Suprapubic skin (tissue), 4 donors: ENCODE measurements around the gene CENPA. TPM values are rescaled to one million over a fixed set of nuclear protein-coding genes. Genes with fewer than 3 reads are reported as not detected.
"Not testable (repeated sequence)": the region's sequence is repeated elsewhere in the genome, so short reads cannot be mapped to it uniquely, and the experiment has no call there.

Experiments used
- DNase-seq, 2 donors: peaks; one replicate each; pipeline ENCODE4 v3.0.0-alpha.2; 2019; ENCODE audit warnings: low spot score in 2 of 2
- H3K27ac ChIP-seq: fragments of 200-600 bp; sonication (generic); one replicate; pipeline ENCODE4 v1.5.1; 2019
- H3K27me3 ChIP-seq: fragments of 200-600 bp; sonication (generic); one replicate; pipeline ENCODE4 v1.5.1; 2019
- H3K36me3 ChIP-seq: fragments of 200-600 bp; sonication (generic); one replicate; pipeline ENCODE4 v1.5.1; 2019
- H3K4me1 ChIP-seq: fragments of 200-600 bp; sonication (generic); one replicate; pipeline ENCODE4 v1.5.1; 2019
- H3K4me3 ChIP-seq: fragments of 200-600 bp; sonication (generic); one replicate; pipeline ENCODE4 v1.5.1; 2019; ENCODE audit warnings: mild to moderate bottlenecking
- H3K9me3 ChIP-seq: fragments of 200-600 bp; sonication (generic); one replicate; pipeline ENCODE4 v1.5.1; 2019
- EP300 ChIP-seq: sonication (generic); formaldehyde crosslinking; IDR thresholded peaks from one replicate; pipeline ENCODE4 v1.6.1; 2017; ENCODE audit warnings: antibody characterized with exemption
- POLR2A ChIP-seq, 2 donors: fragments of 450-650 bp; IDR thresholded peaks; one replicate each; pipeline ENCODE4 v1.6.1; 2017; ENCODE audit warnings: antibody characterized with exemption in 2 of 2, mild to moderate bottlenecking in 2 of 2, moderate library complexity in 2 of 2
- POLR2AphosphoS5 ChIP-seq, 3 donors: sonication (generic); formaldehyde crosslinking; IDR thresholded peaks; one replicate each; pipeline ENCODE4 v1.6.1; 2017; ENCODE audit warnings: antibody characterized with exemption in 3 of 3
- WGBS: methylation state at CpG from one replicate; pipeline ENCODE4 v1.1.5; 2018; 5-methylcytosine and 5-hydroxymethylcytosine counted together
- total RNA-seq, 4 donors: library from RNA; depleted of rRNA; stranded (reverse); fragments of >200 nt; gene quantifications; one replicate each; pipeline ENCODE4 v1.1.0, GENCODE V29; 2016
- TF ChIP-seq, protein P1 (sequence below), 2 donors: fragments of 200-600 bp in 1 of 2; fragments of 450-650 bp in 1 of 2; sonication (generic) in 1 of 2; IDR thresholded peaks; one replicate each; pipeline ENCODE4 v1.5.1; 2016 to 2019; ENCODE audit warnings: antibody characterized with exemption in 2 of 2, mild to moderate bottlenecking in 1 of 2, moderate library complexity in 1 of 2

CENPA gene
- total RNA-seq, 4 donors from 2014 or later: 1.9 to 3.9 (median 3.0) TPM

DNA sequence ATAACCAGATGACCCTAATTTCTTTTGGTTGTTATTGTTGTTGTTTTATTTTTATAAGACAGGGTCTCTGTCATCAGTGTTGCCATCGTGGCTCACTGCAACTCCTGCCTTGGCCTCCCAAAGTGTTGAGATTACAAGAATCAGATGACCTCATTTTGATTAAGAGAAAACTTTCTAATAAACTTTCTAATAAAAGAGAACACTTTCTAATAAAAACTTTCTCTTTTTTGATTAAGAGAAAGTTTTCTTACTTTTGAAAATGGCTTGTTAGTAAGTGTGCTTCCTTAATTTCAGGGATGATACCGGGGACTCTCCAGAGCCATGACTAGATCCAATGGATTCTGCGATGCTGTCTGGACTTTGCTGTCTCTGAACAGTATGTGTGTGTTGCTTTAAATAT, 7.7 kb downstream of the CENPA start:
- Histone ChIP-seq H3K4me1 (no peaks in the 10 kb centered on the region), H3K4me3 (no peak overlapping the region), H3K9me3 (no peaks in the 10 kb centered on the region), H3K27me3 (no peaks in the 10 kb centered on the region), H3K27ac (no peak overlapping the region), H3K36me3 (no peaks in the 10 kb centered on the region)
- no peak for DNase-seq
- TF ChIP-seq POLR2AphosphoS5 (IDR thresholded peaks at IDR 0.05) (no peak), EP300 (no peak), POLR2A (IDR thresholded peaks at IDR 0.05) (no peak)
- TF ChIP-seq, protein P1, sequence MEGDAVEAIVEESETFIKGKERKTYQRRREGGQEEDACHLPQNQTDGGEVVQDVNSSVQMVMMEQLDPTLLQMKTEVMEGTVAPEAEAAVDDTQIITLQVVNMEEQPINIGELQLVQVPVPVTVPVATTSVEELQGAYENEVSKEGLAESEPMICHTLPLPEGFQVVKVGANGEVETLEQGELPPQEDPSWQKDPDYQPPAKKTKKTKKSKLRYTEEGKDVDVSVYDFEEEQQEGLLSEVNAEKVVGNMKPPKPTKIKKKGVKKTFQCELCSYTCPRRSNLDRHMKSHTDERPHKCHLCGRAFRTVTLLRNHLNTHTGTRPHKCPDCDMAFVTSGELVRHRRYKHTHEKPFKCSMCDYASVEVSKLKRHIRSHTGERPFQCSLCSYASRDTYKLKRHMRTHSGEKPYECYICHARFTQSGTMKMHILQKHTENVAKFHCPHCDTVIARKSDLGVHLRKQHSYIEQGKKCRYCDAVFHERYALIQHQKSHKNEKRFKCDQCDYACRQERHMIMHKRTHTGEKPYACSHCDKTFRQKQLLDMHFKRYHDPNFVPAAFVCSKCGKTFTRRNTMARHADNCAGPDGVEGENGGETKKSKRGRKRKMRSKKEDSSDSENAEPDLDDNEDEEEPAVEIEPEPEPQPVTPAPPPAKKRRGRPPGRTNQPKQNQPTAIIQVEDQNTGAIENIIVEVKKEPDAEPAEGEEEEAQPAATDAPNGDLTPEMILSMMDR (IDR thresholded peaks at IDR 0.05): no peak
- 97% methylated on average over 3 of the region's 3 CpGs for WGBS

DNA sequence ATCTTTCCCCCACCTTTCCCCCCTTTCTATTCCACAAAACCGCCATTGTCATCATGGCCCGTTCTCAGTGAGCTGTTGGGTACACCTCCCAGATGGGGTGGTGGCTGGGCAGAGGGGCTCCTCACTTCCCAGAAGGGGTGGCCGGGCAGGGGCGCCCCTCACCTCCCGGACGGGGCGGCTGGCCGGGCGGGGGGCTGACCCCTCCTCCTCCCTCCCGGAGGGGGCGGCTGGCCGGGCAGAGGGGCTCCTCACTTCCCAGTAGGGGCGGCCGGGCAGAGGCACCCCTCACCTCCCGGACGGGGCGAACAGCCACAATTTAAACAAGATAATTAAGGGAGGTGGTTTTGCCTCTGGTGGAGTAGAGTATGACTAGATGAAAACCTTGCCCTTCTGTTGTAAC, 9.3 kb downstream of the CENPA start:
- not testable (repeated sequence) for H3K27me3 ChIP-seq, H3K27ac ChIP-seq, H3K9me3 ChIP-seq, DNase-seq, H3K4me3 ChIP-seq, H3K4me1 ChIP-seq, H3K36me3 ChIP-seq
- WGBS: 96% methylated on average over 17 of the region's 17 CpGs

GRCh38 chr2:26801328-26801727, 15.5 kb downstream of the CENPA start:
- TF ChIP-seq, protein P1 (IDR thresholded peaks at IDR 0.05): no peak
- TF ChIP-seq EP300 (no peak), POLR2A (IDR thresholded peaks at IDR 0.05) (no peak), POLR2AphosphoS5 (IDR thresholded peaks at IDR 0.05) (no peak)
- H3K36me3 ChIP-seq: no peaks in the 10 kb centered on the region
- H3K9me3 ChIP-seq: no peaks in the 10 kb centered on the region
- no peak overlapping the region for H3K27ac ChIP-seq
- no peak overlapping the region for H3K4me3 ChIP-seq
- H3K4me1 ChIP-seq: no peaks in the 10 kb centered on the region
- no peaks in the 10 kb centered on the region for H3K27me3 ChIP-seq
- no peak for DNase-seq
- 83% methylated on average over 4 of the region's 4 CpGs for WGBS

- no peaks in the 10 kb centered on the region for H3K27me3 ChIP-seq
- WGBS: 93% methylated on average over 7 of the region's 7 CpGs
Measured at GRCh38 chr2:26801796-26802195, 15.9 kb downstream of the CENPA start.

DNA sequence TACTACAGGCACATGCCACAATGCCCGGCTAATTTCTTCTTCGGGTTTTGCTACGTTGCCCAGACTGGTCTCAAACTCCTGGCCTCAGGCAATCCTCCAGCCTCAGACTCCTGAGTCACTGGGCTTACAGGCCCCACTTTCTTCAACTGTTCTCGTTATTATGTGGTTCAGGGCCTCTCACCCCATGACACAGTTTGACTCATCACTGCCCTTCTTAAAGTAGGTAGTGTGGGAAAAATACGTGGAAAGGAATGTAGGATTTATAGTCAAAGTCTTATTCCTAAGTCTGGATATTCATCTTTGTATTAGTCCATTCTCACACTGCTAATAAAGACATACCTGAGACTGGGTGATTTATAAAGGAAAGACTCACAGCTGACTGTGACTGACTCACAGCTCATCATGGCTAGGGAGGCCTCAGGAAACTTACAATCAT, 19.4 kb downstream of the CENPA start:
- H3K4me1 ChIP-seq: no peaks in the 10 kb centered on the region
- no peak overlapping the region for H3K4me3 ChIP-seq
- no peaks in the 10 kb centered on the region for H3K9me3 ChIP-seq
- H3K27me3 ChIP-seq: no peaks in the 10 kb centered on the region
- H3K27ac ChIP-seq: no peak overlapping the region
- 81% methylated on average over 5 of the region's 5 CpGs for WGBS
- no peaks in the 10 kb centered on the region for H3K36me3 ChIP-seq
- no peak for DNase-seq
- TF ChIP-seq POLR2A (IDR thresholded peaks at IDR 0.05): no peak
- TF ChIP-seq POLR2AphosphoS5 (IDR thresholded peaks at IDR 0.05): no peak
- no peak for TF ChIP-seq EP300
- TF ChIP-seq, protein P1 (IDR thresholded peaks at IDR 0.05): no peak

More at GRCh38 chr2:26801796-26802195, 15.9 kb downstream of the CENPA start:
- Histone ChIP-seq H3K27ac (no peak overlapping the region), H3K36me3 (no peaks in the 10 kb centered on the region), H3K9me3 (no peaks in the 10 kb centered on the region), H3K4me3 (no peak overlapping the region), H3K4me1 (no peaks in the 10 kb centered on the region)
- TF ChIP-seq EP300: no peak
- TF ChIP-seq POLR2A (IDR thresholded peaks at IDR 0.05): no peak
- TF ChIP-seq, protein P1 (IDR thresholded peaks at IDR 0.05): no peak
- no peak for TF ChIP-seq POLR2AphosphoS5 (IDR thresholded peaks at IDR 0.05)
- no peak for DNase-seq

GRCh38 chr2:26807788-26808460, 22.1 kb downstream of the CENPA start:
- no peaks in the 10 kb centered on the region for H3K9me3 ChIP-seq
- WGBS: 48% methylated on average over 2 of the region's 2 CpGs
- no peaks in the 10 kb centered on the region for H3K36me3 ChIP-seq
- H3K27me3 ChIP-seq: peaks cover 3% of the 10 kb centered on the region
- no peak for DNase-seq
- TF ChIP-seq POLR2AphosphoS5 (IDR thresholded peaks at IDR 0.05) (no peak), POLR2A (IDR thresholded peaks at IDR 0.05) (no peak), EP300 (no peak)
- TF ChIP-seq, protein P1 (IDR thresholded peaks at IDR 0.05): no peak
- H3K27ac ChIP-seq: no peak overlapping the region
- no peak overlapping the region for H3K4me3 ChIP-seq
- H3K4me1 ChIP-seq: no peaks in the 10 kb centered on the region
